ENCODE results near the gene DSCAM. TPM values are rescaled to one million over a fixed set of nuclear protein-coding genes. Genes with fewer than 3 reads are reported as not detected.

Gene DSCAM
- total RNA-seq, 1 donor from 2014 or later: 0.21 TPM

DNA sequence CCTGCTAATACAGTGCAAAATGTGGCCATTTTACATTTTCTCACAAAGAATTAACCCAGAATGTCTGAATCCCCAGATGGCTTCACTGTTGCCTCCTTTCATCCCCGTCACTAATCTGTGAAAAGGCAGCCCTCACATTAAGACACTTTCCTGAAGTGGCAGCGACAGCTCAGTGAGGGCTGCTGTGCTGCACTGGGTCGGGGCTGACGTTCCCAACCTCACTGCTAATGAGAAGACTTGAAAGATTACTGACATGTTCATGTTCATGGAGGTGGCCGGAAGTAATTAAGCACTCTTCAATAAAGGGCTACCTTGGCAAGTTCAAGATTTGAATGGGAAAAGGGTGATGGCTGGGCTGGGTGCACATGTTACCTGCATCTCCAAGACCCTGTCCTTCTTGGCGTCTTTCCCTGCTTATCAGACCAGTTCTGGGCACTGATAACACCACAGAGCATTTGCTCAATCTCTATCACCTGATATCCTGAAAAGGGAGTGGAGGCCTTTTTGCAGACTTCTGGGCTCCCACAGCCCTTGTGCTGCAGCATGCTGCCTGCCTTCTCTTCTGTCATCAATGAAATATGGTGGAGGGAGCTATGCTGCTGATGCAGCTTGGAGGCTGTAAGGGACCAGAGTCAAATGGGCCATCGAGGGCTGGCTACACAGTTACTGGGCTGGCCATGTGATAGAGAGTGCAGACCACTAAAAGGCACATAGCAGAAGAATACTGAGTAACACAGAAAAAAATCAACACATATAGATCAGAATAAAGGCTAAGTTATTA, 596.3 kb downstream of the DSCAM start:
- Mint-ChIP-seq H3K9me3 (ENCODE audit: unreplicated experiment) (peaks cover 46% of the 10 kb centered on the region), H3K4me3 (ENCODE audit: unreplicated experiment) (no peak overlapping the region), H3K36me3 (ENCODE audit: low read depth, unreplicated experiment) (peaks cover 18% of the 10 kb centered on the region), H3K4me1 (ENCODE audit: unreplicated experiment) (no peaks in the 10 kb centered on the region), H3K27me3 (ENCODE audit: unreplicated experiment) (peaks cover 4% of the 10 kb centered on the region), H3K27ac (ENCODE audit: unreplicated experiment) (no peak overlapping the region)
- DNase-seq (ENCODE audit: low spot score): no peak
- TF ChIP-seq, protein P1, sequence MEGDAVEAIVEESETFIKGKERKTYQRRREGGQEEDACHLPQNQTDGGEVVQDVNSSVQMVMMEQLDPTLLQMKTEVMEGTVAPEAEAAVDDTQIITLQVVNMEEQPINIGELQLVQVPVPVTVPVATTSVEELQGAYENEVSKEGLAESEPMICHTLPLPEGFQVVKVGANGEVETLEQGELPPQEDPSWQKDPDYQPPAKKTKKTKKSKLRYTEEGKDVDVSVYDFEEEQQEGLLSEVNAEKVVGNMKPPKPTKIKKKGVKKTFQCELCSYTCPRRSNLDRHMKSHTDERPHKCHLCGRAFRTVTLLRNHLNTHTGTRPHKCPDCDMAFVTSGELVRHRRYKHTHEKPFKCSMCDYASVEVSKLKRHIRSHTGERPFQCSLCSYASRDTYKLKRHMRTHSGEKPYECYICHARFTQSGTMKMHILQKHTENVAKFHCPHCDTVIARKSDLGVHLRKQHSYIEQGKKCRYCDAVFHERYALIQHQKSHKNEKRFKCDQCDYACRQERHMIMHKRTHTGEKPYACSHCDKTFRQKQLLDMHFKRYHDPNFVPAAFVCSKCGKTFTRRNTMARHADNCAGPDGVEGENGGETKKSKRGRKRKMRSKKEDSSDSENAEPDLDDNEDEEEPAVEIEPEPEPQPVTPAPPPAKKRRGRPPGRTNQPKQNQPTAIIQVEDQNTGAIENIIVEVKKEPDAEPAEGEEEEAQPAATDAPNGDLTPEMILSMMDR (IDR thresholded peaks at IDR 0.05; ENCODE audit: unreplicated experiment): no peak

GRCh38 chr21:40244981-40245380, 602.0 kb downstream of the DSCAM start:
- Mint-ChIP-seq H3K36me3 (ENCODE audit: low read depth, unreplicated experiment) (peaks cover 12% of the 10 kb centered on the region), H3K27ac (ENCODE audit: unreplicated experiment) (no peak overlapping the region), H3K4me1 (ENCODE audit: unreplicated experiment) (no peaks in the 10 kb centered on the region), H3K9me3 (ENCODE audit: unreplicated experiment) (peaks cover 56% of the 10 kb centered on the region), H3K4me3 (ENCODE audit: unreplicated experiment) (no peak overlapping the region), H3K27me3 (ENCODE audit: unreplicated experiment) (peaks cover 2% of the 10 kb centered on the region)
- DNase-seq (ENCODE audit: low spot score): no peak
- TF ChIP-seq, protein P1 (IDR thresholded peaks at IDR 0.05; ENCODE audit: unreplicated experiment): no peak

DNA sequence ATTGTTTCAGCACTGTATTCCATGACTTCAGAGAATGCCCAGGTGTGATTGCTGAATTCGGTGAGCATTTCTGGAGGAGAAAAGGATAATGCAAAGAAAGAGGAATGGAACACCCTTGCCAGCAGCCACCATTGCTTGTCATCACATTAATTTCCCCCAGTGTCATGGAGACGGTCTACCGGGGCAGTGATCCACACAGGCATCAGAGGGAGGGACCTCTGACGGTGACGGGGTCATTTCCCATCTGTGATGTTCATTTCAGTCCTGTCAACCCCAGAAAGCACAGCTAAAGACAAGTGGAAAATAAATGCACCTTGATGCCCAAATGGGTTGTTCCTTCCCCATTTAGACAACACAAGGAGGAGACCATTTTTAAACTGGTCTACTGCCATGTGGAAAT, 603.3 kb downstream of the DSCAM start:
- Mint-ChIP-seq H3K27me3 (ENCODE audit: unreplicated experiment) (peaks cover 2% of the 10 kb centered on the region), H3K4me1 (ENCODE audit: unreplicated experiment) (no peaks in the 10 kb centered on the region), H3K9me3 (ENCODE audit: unreplicated experiment) (peaks cover 51% of the 10 kb centered on the region), H3K36me3 (ENCODE audit: low read depth, unreplicated experiment) (peaks cover 10% of the 10 kb centered on the region), H3K4me3 (ENCODE audit: unreplicated experiment) (no peak overlapping the region), H3K27ac (ENCODE audit: unreplicated experiment) (no peak overlapping the region)
- TF ChIP-seq, protein P1 (IDR thresholded peaks at IDR 0.05; ENCODE audit: unreplicated experiment): no peak
- no peak for DNase-seq (ENCODE audit: low spot score)

DNA sequence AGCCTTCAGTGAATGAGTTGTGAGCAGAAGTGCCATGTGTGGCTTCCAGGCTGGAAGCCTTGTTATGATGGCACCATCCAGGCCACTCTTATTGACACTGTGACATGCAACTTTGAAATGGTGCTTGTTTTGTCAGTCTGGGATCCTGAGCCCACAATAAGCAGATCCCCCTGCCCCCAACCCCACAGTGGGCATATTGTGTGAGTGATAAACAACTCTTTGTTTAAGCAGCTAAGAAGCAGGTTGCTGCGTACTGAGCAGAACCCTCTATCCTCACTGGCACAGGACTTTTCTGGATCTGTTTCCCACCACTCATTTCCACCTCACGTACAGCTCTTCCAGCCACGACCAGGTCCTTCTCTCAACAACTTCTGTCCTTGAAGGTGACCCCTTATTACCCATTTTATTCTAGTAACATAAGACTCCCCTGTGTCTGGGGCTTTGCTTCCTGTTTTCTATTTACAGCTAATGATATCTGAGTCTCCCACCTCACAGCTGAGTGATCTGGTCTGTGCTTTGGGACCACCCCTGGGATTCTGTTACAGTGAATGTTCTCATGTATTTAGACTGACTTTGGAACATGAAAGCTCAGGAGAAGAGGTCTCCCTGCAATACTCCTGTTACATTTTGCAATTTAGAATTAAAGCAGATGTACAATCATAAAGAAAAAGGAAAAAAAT, 604.2 kb downstream of the DSCAM start:
- H3K4me3 Mint-ChIP-seq (ENCODE audit: unreplicated experiment): no peak overlapping the region
- TF ChIP-seq, protein P1 (IDR thresholded peaks at IDR 0.05; ENCODE audit: unreplicated experiment): no peak
- peaks cover 4% of the 10 kb centered on the region for H3K36me3 Mint-ChIP-seq (ENCODE audit: low read depth, unreplicated experiment)
- H3K27ac Mint-ChIP-seq (ENCODE audit: unreplicated experiment): no peak overlapping the region
- no peaks in the 10 kb centered on the region for H3K4me1 Mint-ChIP-seq (ENCODE audit: unreplicated experiment)
- H3K27me3 Mint-ChIP-seq (ENCODE audit: unreplicated experiment): peaks cover 2% of the 10 kb centered on the region
- no peak for DNase-seq (ENCODE audit: low spot score)
- peaks cover 48% of the 10 kb centered on the region for H3K9me3 Mint-ChIP-seq (ENCODE audit: unreplicated experiment)

GRCh38 chr21:40235528-40235927, 611.4 kb downstream of the DSCAM start:
- DNase-seq (ENCODE audit: low spot score): no peak
- Mint-ChIP-seq H3K9me3 (ENCODE audit: unreplicated experiment) (peaks cover 24% of the 10 kb centered on the region), H3K27ac (ENCODE audit: unreplicated experiment) (no peak overlapping the region), H3K36me3 (ENCODE audit: low read depth, unreplicated experiment) (no peaks in the 10 kb centered on the region), H3K4me3 (ENCODE audit: unreplicated experiment) (no peak overlapping the region), H3K4me1 (ENCODE audit: unreplicated experiment) (no peaks in the 10 kb centered on the region), H3K27me3 (ENCODE audit: unreplicated experiment) (peaks cover 3% of the 10 kb centered on the region)
- TF ChIP-seq, protein P1 (IDR thresholded peaks at IDR 0.05; ENCODE audit: unreplicated experiment): no peak

Data from endothelial cell (in vitro differentiated cells).